Heart left ventricle (tissue), 13 donors: ENCODE results near the gene INPP1.

Source experiments
- CTCF ChIP-seq, 12 donors: fragments of 200-600 bp; sonication (generic) in 4 of 12; IDR thresholded peaks; one replicate each; pipeline versions ENCODE4 v1.5.0 to v1.8.0; 2018 to 2022; ENCODE audit warnings: antibody characterized with exemption in 12 of 12, mild to moderate bottlenecking in 5 of 12
- POLR2A ChIP-seq, 2 donors: fragments of 450-650 bp; IDR thresholded peaks; one replicate each; pipeline ENCODE4 v1.6.1; 2017; ENCODE audit warnings: antibody characterized with exemption in 2 of 2, mild to moderate bottlenecking in 2 of 2, moderate library complexity in 2 of 2
- donor health status: ischemic (EF 13 %, LVEDD 7.1; RV severe dilation, severe dysfunction).
- donor health status: DM: no; HTN: yes; CAD: no.
- donor health status: DM: no; HTN: no; CAD: no.
- donor health status: ischemic (EF 25% LVEDD 6.9; RV normal size, moderate dysfunction).
- donor health status: ischemic (EF 25% LVEDD 5.7; RV mildly dilated, moderate dysfunction).
- donor health status: ischemic (EF 35%, LVEDD 5.7; RV mildly dilated, moderate dysfunction).
- donor health status: nonischemic (EF 11% LVEDD 7.7; RV severe dilation, severe dysfunction).
- donor health status: DM: yes; HTN: yes; CAD: no.
- donor health status: PGD.
- donor health status: ischemic (EF 29% LVEDD 5.4; RV normal size, mild dysfunction).
- donor health status: nonischemic (EF 23%, LVEDD 6.1; RV moderate dilation, normal function).

- TF ChIP-seq POLR2A (IDR thresholded peaks at IDR 0.05) = no peak
- no peak for TF ChIP-seq CTCF (IDR thresholded peaks at IDR 0.05)
Observed at GRCh38 chr2:190360561-190360960, 17.2 kb downstream of the INPP1 start.
